ENCODE measurements around the gene TIMM21.

TIMM21 gene

GRCh38 chr18:74146756-74147155 is 1.6 kb upstream of the TIMM21 start:
- in situ Hi-C loops (cut with MboI; ENCODE audit: low sequenced_read_pairs) = no loop called here

GRCh38 chr18:74147491-74147778 is 888 bp upstream of the TIMM21 start:
- in situ Hi-C loops (cut with MboI; ENCODE audit: low sequenced_read_pairs) = no loop called here

GRCh38 chr18:74148543-74149070 is 284 bp downstream of the TIMM21 start:
- in situ Hi-C loops (cut with MboI; ENCODE audit: low sequenced_read_pairs) = no loop called here

- in situ Hi-C loops (cut with MboI; ENCODE audit: low sequenced_read_pairs) = no loop called here
These were observed 1.6 kb downstream of the TIMM21 start for GRCh38 chr18:74149878-74150277.

- in situ Hi-C loops (cut with MboI; ENCODE audit: low sequenced_read_pairs) = no loop called here
These were observed 3.9 kb downstream of the TIMM21 start for GRCh38 chr18:74152270-74152669.

GRCh38 chr18:74152857-74153256 is 4.5 kb downstream of the TIMM21 start:
- in situ Hi-C loops (cut with MboI; ENCODE audit: low sequenced_read_pairs) = no loop called here

- in situ Hi-C loops (cut with MboI; ENCODE audit: low sequenced_read_pairs) = no loop called here
These were observed 5.1 kb downstream of the TIMM21 start for GRCh38 chr18:74153377-74153776.

- in situ Hi-C loops (cut with MboI; ENCODE audit: low sequenced_read_pairs) = no loop called here
These were observed 5.5 kb downstream of the TIMM21 start for GRCh38 chr18:74153793-74154192.

GRCh38 chr18:74154716-74155115 is 6.4 kb downstream of the TIMM21 start:
- in situ Hi-C loops (cut with MboI; ENCODE audit: low sequenced_read_pairs) = no loop called here

GRCh38 chr18:74155276-74155675 is 7.0 kb downstream of the TIMM21 start:
- in situ Hi-C loops (cut with MboI; ENCODE audit: low sequenced_read_pairs) = no loop called here

- in situ Hi-C loops (cut with MboI; ENCODE audit: low sequenced_read_pairs) = no loop called here
These were observed 14.8 kb downstream of the TIMM21 start for GRCh38 chr18:74163019-74163660.

- in situ Hi-C loops (cut with MboI; ENCODE audit: low sequenced_read_pairs) = no loop called here
These were observed 18.1 kb downstream of the TIMM21 start for GRCh38 chr18:74166386-74166785.

GRCh38 chr18:74171910-74172606 is 23.7 kb downstream of the TIMM21 start:
- in situ Hi-C loops (cut with MboI; ENCODE audit: low sequenced_read_pairs) = no loop called here

- in situ Hi-C loops (cut with MboI; ENCODE audit: low sequenced_read_pairs) = no loop called here
These were observed 24.5 kb downstream of the TIMM21 start for GRCh38 chr18:74172697-74173433.

- in situ Hi-C loops (cut with MboI; ENCODE audit: low sequenced_read_pairs) = no loop called here
These were observed 25.1 kb downstream of the TIMM21 start for GRCh38 chr18:74173434-74173750.

GRCh38 chr18:74175658-74176057 is 27.3 kb downstream of the TIMM21 start:
- in situ Hi-C loops (cut with MboI; ENCODE audit: low sequenced_read_pairs) = loop anchor here (25.0 kb wide), 2 partner anchors 162 to 387 kb away; no protein-coding TSS in a partner anchor

GRCh38 chr18:74178884-74179283 is 30.6 kb downstream of the TIMM21 start:
- in situ Hi-C loops (cut with MboI; ENCODE audit: low sequenced_read_pairs) = loop anchor here (25.0 kb wide), 2 partner anchors 158 to 383 kb away; no protein-coding TSS in a partner anchor

- in situ Hi-C loops (cut with MboI; ENCODE audit: low sequenced_read_pairs) = loop anchor here (25.0 kb wide), 2 partner anchors 158 to 383 kb away; no protein-coding TSS in a partner anchor
These were observed 31.4 kb downstream of the TIMM21 start for GRCh38 chr18:74179623-74180199.

GRCh38 chr18:74182335-74182734 is 34.0 kb downstream of the TIMM21 start:
- in situ Hi-C loops (cut with MboI; ENCODE audit: low sequenced_read_pairs) = loop anchor here (25.0 kb wide), 2 partner anchors 155 to 380 kb away; no protein-coding TSS in a partner anchor

- in situ Hi-C loops (cut with MboI; ENCODE audit: low sequenced_read_pairs) = loop anchor here (25.0 kb wide), 2 partner anchors 154 to 379 kb away; no protein-coding TSS in a partner anchor
These were observed 34.8 kb downstream of the TIMM21 start for GRCh38 chr18:74183130-74183529.

- in situ Hi-C loops (cut with MboI; ENCODE audit: low sequenced_read_pairs) = loop anchor here (25.0 kb wide), 2 partner anchors 152 to 377 kb away; no protein-coding TSS in a partner anchor
These were observed 36.6 kb downstream of the TIMM21 start for GRCh38 chr18:74184875-74185274.

Measured in HL-60/S4 treated with retinoic acid at 250 ng/mL for 4 days and 3 days (cell line).